Transverse colon (tissue), 4 donors: Measurements from ENCODE around the gene GBA2. TPM values are rescaled to one million over a fixed set of nuclear protein-coding genes. Genes with fewer than 3 reads are reported as not detected.
A peak's percentile ranks its signal among the peaks of the same experiment; 100 is the strongest.

Experiments
- DNase-seq: peaks from one replicate; pipeline ENCODE4 v3.0.0-alpha.2; 2019
- H3K27ac ChIP-seq, 4 donors: fragments of 200-600 bp; sonication (generic); 2 replicates each; pipeline ENCODE4 v1.5.1; 2016 to 2018; ENCODE audit warnings: inconsistent platforms in 4 of 4
- H3K27me3 ChIP-seq: fragments of 200-600 bp; sonication (generic); 2 replicates; pipeline ENCODE4 v1.5.1; 2017; ENCODE audit warnings: inconsistent platforms
- H3K36me3 ChIP-seq, 4 donors: fragments of 200-600 bp; sonication (generic); 2 replicates each; pipeline ENCODE4 v1.5.1; 2017 to 2019; ENCODE audit warnings: inconsistent platforms in 4 of 4
- H3K4me1 ChIP-seq, 4 donors: fragments of 200-600 bp; sonication (generic); 2 replicates each; pipeline ENCODE4 v1.5.1; 2017 to 2020; ENCODE audit warnings: inconsistent platforms in 4 of 4
- H3K4me3 ChIP-seq, 4 donors: fragments of 200-600 bp; sonication (generic); 1 replicate in 1 of 4; 2 replicates in 3 of 4; pipeline versions ENCODE4 v1.5.1 to v1.6.1; 2017 to 2019; ENCODE audit warnings: inconsistent platforms in 4 of 4
- H3K9me3 ChIP-seq, 2 donors: fragments of 200-600 bp; sonication (generic); 2 replicates each; pipeline ENCODE4 v1.5.1; 2017 to 2019; ENCODE audit warnings: inconsistent platforms in 2 of 2
- CTCF ChIP-seq, 5 experiments: fragments of 200-600 bp in 3 of 5; fragments of 450-650 bp in 2 of 5; sonication (generic) in 3 of 5; IDR thresholded peaks; 1 replicate in 2 of 5; 2 replicates in 3 of 5; pipeline ENCODE4 v1.5.1; 2016 to 2017; ENCODE audit warnings: antibody characterized with exemption in 5 of 5, inconsistent platforms in 3 of 5, mild to moderate bottlenecking in 2 of 5, moderate library complexity in 1 of 5
- EP300 ChIP-seq: sonication (generic); formaldehyde crosslinking; IDR thresholded peaks from one replicate; pipeline ENCODE4 v1.6.1; 2017; ENCODE audit warnings: antibody characterized with exemption, low read depth
- POLR2A ChIP-seq: fragments of 450-650 bp; IDR thresholded peaks from one replicate; pipeline ENCODE4 v1.6.1; 2016; ENCODE audit warnings: antibody characterized with exemption, mild to moderate bottlenecking, moderate library complexity
- POLR2AphosphoS5 ChIP-seq, 3 donors: sonication (generic); formaldehyde crosslinking; IDR thresholded peaks; one replicate each; pipeline ENCODE4 v1.6.1; 2016; ENCODE audit warnings: antibody characterized with exemption in 3 of 3
- WGBS, 2 donors: methylation state at CpG; one replicate each; pipeline ENCODE4 v1.1.5; 2018; ENCODE audit warnings: low coverage in 1 of 2; 5-methylcytosine and 5-hydroxymethylcytosine counted together
- in situ Hi-C, 4 donors: fragments of 200-750 bp; cut with MboI; loops; one replicate each; pipeline versions ENCODE4 v1.15.0 to v1.15.1; 2017; ENCODE audit warnings: low sequenced_read_pairs in 3 of 4, low pct_ligation_motif_present in 1 of 4, low pct_unique_long_range_greater_than_20kb in 1 of 4
- intact Hi-C: fragments of 100-400 bp; cut with DNase I; formaldehyde crosslinking; loops from one replicate; pipeline ENCODE4 v1.15.1; 2023; ENCODE audit warnings: low total_unique reads
- total RNA-seq, 4 donors: library from RNA; depleted of rRNA; stranded (reverse); fragments of >200 nt; gene quantifications; one replicate each; pipeline ENCODE4 v1.1.0, GENCODE V29; 2016

Gene GBA2
- 100 to 1,000 TPM; 217 to 709 (median 255) TPM for total RNA-seq

GRCh38 chr9:35748858-35749514 is at the start of gene GBA2, which contains the start of gene RGP1:
Gene GBA2, minus strand, starts transcription at chr9:35749228. Its CDS starts 524 bp downstream, at chr9:35748704.
Gene RGP1, plus strand, starts transcription at chr9:35749287. Its CDS starts 469 bp downstream, at chr9:35749756.
- H3K27ac ChIP-seq: peak within 1 kb of the TSS; percentile 92 to 97 (median 94)
- no peaks in the 10 kb centered on the region for H3K27me3 ChIP-seq
- in situ Hi-C loops (loop anchor here in 1 of 4 donors (10.0 kb wide), 1 partner anchor 94 kb away; the partner anchor contains the start of genes CCDC107, RMRP and SIT1), intact Hi-C loops (no loop called here)
- peaks cover 0 to 31% (median 10%) of the 10 kb centered on the region in 4 donors for H3K36me3 ChIP-seq
- 1% methylated on average over 35 of the region's 69 CpGs; no CpG with 5 or more reads in 1 of the 2 donors for WGBS, 2 donors
- peak; percentile 20 for TF ChIP-seq EP300
- peak; percentile 85 for TF ChIP-seq POLR2A
- peak; percentile 70 to 84 (median 73) for TF ChIP-seq POLR2AphosphoS5 (IDR thresholded peaks at IDR 0.05)
- TF ChIP-seq CTCF (IDR thresholded peaks at IDR 0.05): no peak
- H3K4me1 ChIP-seq: peaks cover 6 to 47% (median 38%) of the 10 kb centered on the region in 4 donors
- DNase-seq: peak; percentile 91
- H3K4me3 ChIP-seq: peak within 1 kb of the TSS; percentile 20 to 93 (median 72)
- no peaks in the 10 kb centered on the region for H3K9me3 ChIP-seq

GRCh38 chr9:35797311-35798109 is 48.5 kb upstream of the GBA2 start:
- Histone ChIP-seq H3K4me3 (no peak overlapping the region), H3K27me3 (no peaks in the 10 kb centered on the region), H3K4me1 (peaks cover 0 to 23% (median 3%) of the 10 kb centered on the region in 4 donors), H3K27ac (no peak overlapping the region), H3K36me3 (no peaks in the 10 kb centered on the region), H3K9me3 (no peaks in the 10 kb centered on the region)
- in situ Hi-C loops: loop anchor here in 2 of 4 donors (10.0 kb wide), 2 partner anchors 87 to 97 kb away; no protein-coding TSS in a partner anchor
- 77 to 88% methylated on average over 3 to 6 of the region's 6 CpGs for WGBS, 2 donors
- intact Hi-C loops: no loop called here
- DNase-seq: no peak
- no peak for TF ChIP-seq POLR2A
- TF ChIP-seq EP300: no peak
- TF ChIP-seq POLR2AphosphoS5 (IDR thresholded peaks at IDR 0.05): no peak
- TF ChIP-seq CTCF (IDR thresholded peaks at IDR 0.05): no peak

DNA sequence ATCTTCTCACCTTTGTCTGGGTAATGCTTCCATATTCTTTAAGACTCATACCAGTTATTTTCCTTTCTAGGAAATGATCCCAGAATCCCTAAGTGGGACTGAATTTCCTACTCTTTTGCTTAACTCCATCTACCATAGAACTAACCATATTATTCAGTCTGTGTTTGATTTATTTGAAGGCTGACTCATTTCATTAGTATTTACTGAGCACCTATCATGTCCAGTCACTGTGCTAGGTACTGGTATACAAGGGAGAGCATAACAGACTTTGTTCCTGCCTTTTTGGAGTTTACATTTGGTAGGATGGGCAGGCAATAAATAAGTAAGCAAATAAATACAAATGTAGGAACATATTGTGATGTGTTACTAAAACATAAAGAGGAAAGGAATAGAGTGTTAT is 46.7 kb upstream of the GBA2 start:
- peaks cover 0 to 32% (median 9%) of the 10 kb centered on the region in 4 donors for H3K4me1 ChIP-seq
- DNase-seq: no peak

More for the DNA sequence above, 46.7 kb upstream of the GBA2 start:
- Histone ChIP-seq H3K27me3 (no peaks in the 10 kb centered on the region), H3K4me3 (no peak overlapping the region), H3K9me3 (no peaks in the 10 kb centered on the region), H3K27ac (no peak overlapping the region), H3K36me3 (no peaks in the 10 kb centered on the region)
- TF ChIP-seq CTCF (IDR thresholded peaks at IDR 0.05) (no peak), POLR2A (no peak), POLR2AphosphoS5 (IDR thresholded peaks at IDR 0.05) (no peak), EP300 (no peak)
- intact Hi-C loops (no loop called here), in situ Hi-C loops (loop anchor here in 2 of 4 donors (10.0 kb wide), 2 partner anchors 89 to 99 kb away; no protein-coding TSS in a partner anchor)
